Suprapubic skin (tissue), 4 donors: Measurements from ENCODE around the gene SULT1A1.

ENCODE experiments used
- CTCF ChIP-seq, 2 donors: fragments of 200-600 bp in 1 of 2; fragments of 450-650 bp in 1 of 2; sonication (generic) in 1 of 2; IDR thresholded peaks; one replicate each; pipeline ENCODE4 v1.5.1; 2016 to 2019; ENCODE audit warnings: antibody characterized with exemption in 2 of 2, mild to moderate bottlenecking in 1 of 2, moderate library complexity in 1 of 2
- EP300 ChIP-seq: sonication (generic); formaldehyde crosslinking; IDR thresholded peaks from one replicate; pipeline ENCODE4 v1.6.1; 2017; ENCODE audit warnings: antibody characterized with exemption
- POLR2A ChIP-seq, 2 donors: fragments of 450-650 bp; IDR thresholded peaks; one replicate each; pipeline ENCODE4 v1.6.1; 2017; ENCODE audit warnings: antibody characterized with exemption in 2 of 2, mild to moderate bottlenecking in 2 of 2, moderate library complexity in 2 of 2
- POLR2AphosphoS5 ChIP-seq, 3 donors: sonication (generic); formaldehyde crosslinking; IDR thresholded peaks; one replicate each; pipeline ENCODE4 v1.6.1; 2017; ENCODE audit warnings: antibody characterized with exemption in 3 of 3

- TF ChIP-seq CTCF (IDR thresholded peaks at IDR 0.05) (no peak), POLR2AphosphoS5 (IDR thresholded peaks at IDR 0.05) (no peak), POLR2A (IDR thresholded peaks at IDR 0.05) (no peak), EP300 (no peak)
Observed at GRCh38 chr16:28596840-28597691, 12.8 kb downstream of the SULT1A1 start, which contains the start of gene SULT1A2.
